A549 (cell line): ENCODE results near the gene RPL10. TPM values are rescaled to one million over a fixed set of nuclear protein-coding genes. Genes with fewer than 3 reads are reported as not detected.
A peak's percentile ranks its signal among the peaks of the same experiment; 100 is the strongest.

ENCODE experiments used
- ATAC-seq, 2 experiments: fragments of 200-7000 bp in 1 of 2; fragments of >200 bp in 1 of 2; cut with Nextera tagmentation in 1 of 2; cut with Tn5 transposase in 1 of 2; 3 replicates each; pipeline versions ENCODE4 v1.8.0 to v1.9.1; 2018 to 2020; ENCODE audit warnings: mild to moderate bottlenecking in 1 of 2, moderate library complexity in 1 of 2
- CTCF ChIA-PET: fragments of 300-600 bp; sonication (Branson Sonifier 250); formaldehyde crosslinking; extraction: SDS; loops from one replicate; lab custom pipeline; 2021; ENCODE audit warnings: antibody characterized with exemption, inconsistent platforms; lab: Yijun Ruan, JAX
- POLR2A ChIA-PET: fragments of 350-600 bp; formaldehyde crosslinking; extraction: SDS; loops from one replicate; lab custom pipeline; 2021; ENCODE audit warnings: antibody characterized with exemption, inconsistent platforms; lab: Yijun Ruan, JAX
- DNase-seq, 2 experiments: peaks; one replicate each; pipeline versions ENCODE4 v3.0.0 to v3.0.0-alpha.2; 2011 to 2016; ENCODE audit warnings: low read depth in 1 of 2, low spot score in 1 of 2
- FAIRE-seq: peaks from 2 replicates; lab custom pipeline; 2011; peaks lifted over from hg19 to GRCh38; lab: Jason Lieb, UNC
- H3K27ac ChIP-seq, 2 experiments: fragments of >200 bp; sonication (Bioruptor Twin); formaldehyde crosslinking; 3 replicates each; pipeline ENCODE4 v1.5.1; 2016 to 2017
- H3K4me1 ChIP-seq: fragments of >200 bp; sonication (Bioruptor Twin); formaldehyde crosslinking; 3 replicates; pipeline ENCODE4 v1.6.1; 2016
- H3K4me2 ChIP-seq: fragments of >200 bp; sonication (Bioruptor Twin); formaldehyde crosslinking; 3 replicates; pipeline ENCODE4 v1.6.1; 2016
- H3K4me3 ChIP-seq: fragments of >200 bp; sonication (Bioruptor Twin); formaldehyde crosslinking; 3 replicates; pipeline ENCODE4 v1.5.1; 2016
- H3K9me3 ChIP-seq: fragments of >200 bp; sonication (Bioruptor Twin); formaldehyde crosslinking; 3 replicates; pipeline ENCODE4 v1.6.1; 2016
- CHD4 ChIP-seq: fragments of 200-600 bp; sonication (generic); IDR thresholded peaks from 2 replicates; pipeline ENCODE4 v1.6.1; 2016; ENCODE audit warnings: antibody characterized with exemption, mild to moderate bottlenecking, borderline replicate concordance
- EHF ChIP-seq: fragments of 250-450 bp; sonication (Bioruptor Pico); IDR thresholded peaks from 2 replicates; pipeline ENCODE4 v1.5.0; 2020; ENCODE audit warnings: mild to moderate bottlenecking
- EHMT2 ChIP-seq: fragments of 200-600 bp; sonication (generic); IDR thresholded peaks from 2 replicates; pipeline ENCODE4 v1.6.1; 2016; ENCODE audit warnings: antibody characterized with exemption, low read depth, mild to moderate bottlenecking, moderate library complexity
- EP300 ChIP-seq, 2 experiments: fragments of >200 bp; sonication (Bioruptor Twin); formaldehyde crosslinking; IDR thresholded peaks; 2 replicates in 1 of 2; 3 replicates in 1 of 2; pipeline ENCODE4 v1.6.1; 2016 to 2017
- ESRRA ChIP-seq: fragments of 150-350 bp; IDR thresholded peaks from 2 replicates; pipeline ENCODE4 v1.6.1; 2014; ENCODE audit warnings: mild to moderate bottlenecking, low read length, borderline replicate concordance
- FOSL2 ChIP-seq, 2 experiments: fragments of 450-650 bp in 1 of 2; fragments of >200 bp in 1 of 2; sonication (Bioruptor Twin) in 1 of 2; formaldehyde crosslinking; IDR thresholded peaks; 2 replicates each; pipeline versions ENCODE4 v1.5.0 to v1.6.1; 2016 to 2020; ENCODE audit warnings: mild to moderate bottlenecking in 1 of 2, moderate library complexity in 1 of 2
- GATA3 ChIP-seq: IDR thresholded peaks from 2 replicates; pipeline ENCODE4 v1.6.1; 2012; ENCODE audit warnings: borderline replicate concordance
- HEYL ChIP-seq: fragments of 250-450 bp; sonication (Bioruptor Pico); IDR thresholded peaks from 2 replicates; pipeline ENCODE4 v1.8.0; 2021; ENCODE audit warnings: mild to moderate bottlenecking, moderate library complexity
- JUN ChIP-seq, 2 experiments: fragments of >200 bp; sonication (Bioruptor Twin); formaldehyde crosslinking; IDR thresholded peaks; 2 replicates in 1 of 2; 3 replicates in 1 of 2; pipeline ENCODE4 v1.6.1; 2016 to 2017
- JUNB ChIP-seq: fragments of >200 bp; sonication (Bioruptor Twin); formaldehyde crosslinking; IDR thresholded peaks from 2 replicates; pipeline ENCODE4 v1.6.1; 2016
- KDM1A ChIP-seq: fragments of 200-600 bp; sonication (generic); IDR thresholded peaks from 2 replicates; pipeline ENCODE4 v1.6.1; 2016; ENCODE audit warnings: low read depth, mild to moderate bottlenecking
- KDM5A ChIP-seq: fragments of 200-600 bp; sonication (generic); IDR thresholded peaks from 2 replicates; pipeline ENCODE4 v1.6.1; 2016; ENCODE audit warnings: antibody characterized with exemption, mild to moderate bottlenecking
- MAX ChIP-seq: IDR thresholded peaks from 2 replicates; pipeline ENCODE4 v1.6.1; 2012
- MAZ ChIP-seq: fragments of 150-350 bp; IDR thresholded peaks from 2 replicates; pipeline ENCODE4 v1.6.1; 2014; ENCODE audit warnings: antibody characterized with exemption, low read depth, low read length, borderline replicate concordance
- NFE2L2 ChIP-seq: fragments of 150-350 bp; conservative IDR thresholded peaks from 2 replicates; pipeline ENCODE4 v1.6.1; 2014; ENCODE audit warnings: low read length
- NPAS2 ChIP-seq: fragments of 250-450 bp; sonication (Bioruptor Pico); IDR thresholded peaks from 2 replicates; pipeline ENCODE4 v1.8.0; 2022; ENCODE audit warnings: mild to moderate bottlenecking, moderate library complexity, borderline replicate concordance
- POLR2A ChIP-seq: IDR thresholded peaks from 2 replicates; pipeline ENCODE4 v1.6.1; 2012; ENCODE audit warnings: mild to moderate bottlenecking, low read length
- POLR2AphosphoS2 ChIP-seq: conservative IDR thresholded peaks from 2 replicates; pipeline ENCODE4 v1.6.1; 2012; ENCODE audit warnings: low read length, improper control_type of control experiment, inconsistent platforms
- RCOR1 ChIP-seq: fragments of 150-350 bp; IDR thresholded peaks from 2 replicates; pipeline ENCODE4 v1.6.1; 2014; ENCODE audit warnings: antibody characterized with exemption, low read length, low read depth
- REST ChIP-seq: fragments of 200-600 bp; sonication (generic); IDR thresholded peaks from 2 replicates; pipeline ENCODE4 v1.6.1; 2016; ENCODE audit warnings: antibody characterized with exemption, mild to moderate bottlenecking, moderate library complexity
- RNF2 ChIP-seq: fragments of 200-600 bp; sonication (generic); IDR thresholded peaks from 2 replicates; pipeline ENCODE4 v1.6.1; 2016; ENCODE audit warnings: low read depth, mild to moderate bottlenecking, antibody characterized with exemption, moderate library complexity, borderline replicate concordance
- SREBF2 ChIP-seq: fragments of 450-650 bp; IDR thresholded peaks from 2 replicates; pipeline ENCODE4 v1.6.1; 2014; ENCODE audit warnings: mild to moderate bottlenecking, moderate library complexity
- TFCP2L1 ChIP-seq: fragments of 250-450 bp; sonication (Bioruptor Pico); IDR thresholded peaks from 2 replicates; pipeline ENCODE4 v1.5.0; 2021; ENCODE audit warnings: mild to moderate bottlenecking
- TP53 ChIP-seq: fragments of 250-450 bp; sonication (Bioruptor Pico); IDR thresholded peaks from 2 replicates; pipeline ENCODE4 v1.5.0; 2021; ENCODE audit warnings: mild to moderate bottlenecking, moderate library complexity
- ZC3H11A ChIP-seq: fragments of 450-650 bp; IDR thresholded peaks from 2 replicates; pipeline ENCODE4 v1.6.1; 2014; ENCODE audit warnings: antibody characterized with exemption, mild to moderate bottlenecking
- ZFP36 ChIP-seq: fragments of 450-650 bp; IDR thresholded peaks from 2 replicates; pipeline ENCODE4 v1.6.1; 2014; ENCODE audit warnings: borderline replicate concordance; ENCODE audit not compliant: partially characterized antibody
- WGBS: methylation state at CpG from one replicate; pipeline ENCODE4 v1.1.6; 2017; ENCODE audit errors: missing lambda C conversion rate; 5-methylcytosine and 5-hydroxymethylcytosine counted together
- polyA plus RNA-seq, 4 experiments: library from polyadenylated mRNA; depleted of rRNA in 3 of 4; stranded (reverse); fragments of >200 nt; fragmentation: RNase III in 1 of 4; extraction: RNeasy Plus Mini Kit Qiagen cat#74134 plus additional on column Dnase treatment in 1 of 4; gene quantifications; 2 replicates in 3 of 4; 3 replicates in 1 of 4; pipeline ENCODE4 v1.2.3, GENCODE V29; 2011 to 2017
- TF ChIP-seq, protein P1 (sequence below): fragments of 150-350 bp; IDR thresholded peaks from 2 replicates; pipeline ENCODE4 v1.6.1; 2014; ENCODE audit warnings: low read depth, mild to moderate bottlenecking, low read length

Gene RPL10
- polyA plus RNA-seq, 2 of the 4 experiments (the other 2 are of a cell fraction), result 3,216 to 4,804 TPM

DNA sequence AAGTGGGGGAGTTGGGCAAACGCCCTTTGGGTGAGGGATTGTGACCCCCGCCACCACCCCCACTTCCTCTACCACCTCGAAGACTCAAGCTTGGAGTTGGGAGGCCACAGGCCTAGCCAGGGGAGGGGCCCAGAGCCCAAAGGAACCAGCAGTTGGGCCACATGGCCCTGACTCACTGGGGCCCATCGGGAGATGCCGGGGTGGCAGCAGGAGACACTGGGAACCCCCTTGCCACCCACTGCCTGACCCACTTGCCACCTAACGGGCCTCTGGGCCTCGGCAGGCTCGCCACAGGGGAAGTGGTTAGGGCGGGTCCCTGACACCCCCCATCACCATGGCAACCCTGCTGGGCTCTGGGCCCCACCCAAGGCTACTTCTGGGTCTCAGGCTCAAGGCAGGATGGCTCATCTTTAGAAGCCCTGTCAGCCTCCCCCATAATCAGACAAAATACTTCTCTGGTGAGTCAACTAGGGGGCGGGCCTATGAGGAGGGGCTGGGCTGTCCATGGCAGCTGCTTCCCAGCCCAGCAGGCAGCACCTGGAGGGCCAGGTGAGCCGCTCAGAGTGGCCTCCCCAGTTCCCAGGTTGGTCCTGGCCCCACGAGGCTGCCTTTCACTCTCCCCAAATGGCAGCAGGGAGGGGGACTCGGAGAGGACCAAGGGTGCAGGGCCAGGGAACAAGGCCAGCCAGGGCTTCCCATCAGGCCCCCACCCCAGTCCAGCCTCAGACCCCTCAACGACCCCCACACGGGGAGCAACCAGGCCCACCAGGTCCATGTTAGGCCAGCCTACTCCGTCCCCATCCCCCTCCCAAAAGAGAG, 29.3 kb upstream of the RPL10 start (continued):
- no peak for TF ChIP-seq CHD4
- no peak for TF ChIP-seq RCOR1
- TF ChIP-seq JUN (IDR thresholded peaks at IDR 0.05), result peak in 1 of 2 experiments; percentile 67; a peak in 3 of 5 replicates
- no peak for TF ChIP-seq ESRRA
- no peak for TF ChIP-seq NFE2L2
- no peak for TF ChIP-seq KDM5A
- TF ChIP-seq EHMT2, result no peak
- TF ChIP-seq MAX, result peak; percentile 35
- TF ChIP-seq HEYL, result no peak
- TF ChIP-seq EHF (CRISPR knock-in tag), result no peak
- no peak for TF ChIP-seq FOSL2 (IDR thresholded peaks at IDR 0.05)
- peak; percentile 79 for TF ChIP-seq FOSL2 (CRISPR knock-in tag; IDR thresholded peaks at IDR 0.05)
- peak; percentile 35; the same call in 1 of the 2 replicates for TF ChIP-seq GATA3
- TF ChIP-seq KDM1A, result no peak
- TF ChIP-seq POLR2A, result peak; percentile 11; the same call in 1 of the 2 replicates
- TF ChIP-seq ZC3H11A, result no peak

GRCh38 chrX:154369449-154370299, 28.5 kb upstream of the RPL10 start:
- ChIA-PET POLR2A (interaction anchor here (0.6 to 1.5 kb wide), 7 partner anchors 14 to 145 kb away, joined by 3 to 8 read pairs (median 3); partner anchors contain the start of gene RPL10), CTCF (interaction anchor here (1.0 to 1.8 kb wide), 2 partner anchors 20 to 28 kb away, joined by 3 to 4 read pairs; partner anchors contain the start of gene RPL10)
- TF ChIP-seq ZFP36, result peak; percentile 77
- 0 out of 2 replicates have a peak, but pooled peaks have one; percentile 21 for TF ChIP-seq GATA3
- no peak for TF ChIP-seq KDM1A
- no peak for TF ChIP-seq TFCP2L1 (CRISPR knock-in tag)
- peak in 1 of 2 experiments; percentile 42; a peak in 2 of 5 replicates for TF ChIP-seq JUN (IDR thresholded peaks at IDR 0.05)
- TF ChIP-seq ESRRA, result no peak
- 0 out of 2 replicates have a peak, but pooled peaks have one; percentile 22 for TF ChIP-seq MAX
- TF ChIP-seq KDM5A, result no peak
- 0 out of 2 replicates have a peak, but pooled peaks have one; percentile 64 for TF ChIP-seq TP53 (CRISPR knock-in tag)
- no peak for TF ChIP-seq REST
- no peak for TF ChIP-seq EHMT2
- no peak for TF ChIP-seq NPAS2
- no peak for TF ChIP-seq POLR2AphosphoS2
- TF ChIP-seq CHD4, result no peak
- TF ChIP-seq, protein P1, sequence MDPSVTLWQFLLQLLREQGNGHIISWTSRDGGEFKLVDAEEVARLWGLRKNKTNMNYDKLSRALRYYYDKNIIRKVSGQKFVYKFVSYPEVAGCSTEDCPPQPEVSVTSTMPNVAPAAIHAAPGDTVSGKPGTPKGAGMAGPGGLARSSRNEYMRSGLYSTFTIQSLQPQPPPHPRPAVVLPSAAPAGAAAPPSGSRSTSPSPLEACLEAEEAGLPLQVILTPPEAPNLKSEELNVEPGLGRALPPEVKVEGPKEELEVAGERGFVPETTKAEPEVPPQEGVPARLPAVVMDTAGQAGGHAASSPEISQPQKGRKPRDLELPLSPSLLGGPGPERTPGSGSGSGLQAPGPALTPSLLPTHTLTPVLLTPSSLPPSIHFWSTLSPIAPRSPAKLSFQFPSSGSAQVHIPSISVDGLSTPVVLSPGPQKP, result no peak
- TF ChIP-seq SREBF2, result no peak
- TF ChIP-seq JUNB, result 0 out of 2 replicates have a peak, but pooled peaks have one; percentile 32
- no peak for TF ChIP-seq MAZ
- TF ChIP-seq ZC3H11A, result no peak
- TF ChIP-seq EP300 (IDR thresholded peaks at IDR 0.05), result 0 out of 5 replicates have a peak, but pooled peaks of 1 of the 2 experiments have one; percentile 47
- peak; percentile 28; the same call in 1 of the 2 replicates for TF ChIP-seq FOSL2 (IDR thresholded peaks at IDR 0.05)
- peak; percentile 90 for TF ChIP-seq FOSL2 (CRISPR knock-in tag; IDR thresholded peaks at IDR 0.05)
- no peak for TF ChIP-seq RNF2
- peaks cover 57% of the 10 kb centered on the region for H3K4me1 ChIP-seq
- 0% methylated on average over 9 of the region's 13 CpGs for WGBS
- peak overlapping the region; percentile 98 for H3K4me3 ChIP-seq
- ATAC-seq, result peak; percentile 12 to 17
- H3K27ac ChIP-seq, result peak overlapping the region; percentile 98 to 100
- FAIRE-seq, result peak; percentile 36
- peak overlapping the region; percentile 93 for H3K4me2 ChIP-seq
- H3K9me3 ChIP-seq, result no peaks in the 10 kb centered on the region
- DNase-seq, result peak; percentile 55 to 93
